CD4-positive, alpha-beta T cell treated with Interleukin-6 for 4 hours (primary cell): ENCODE measurements around the gene HLA-DRA.
"Not testable (repeated sequence)": the region's sequence is repeated elsewhere in the genome, so short reads cannot be mapped to it uniquely, and the experiment has no call there.

Source experiments
- DNase-seq: peaks from one replicate; pipeline ENCODE4 v3.0.0-alpha.2; 2020; ENCODE audit warnings: mixed read lengths

Gene HLA-DRA

DNA sequence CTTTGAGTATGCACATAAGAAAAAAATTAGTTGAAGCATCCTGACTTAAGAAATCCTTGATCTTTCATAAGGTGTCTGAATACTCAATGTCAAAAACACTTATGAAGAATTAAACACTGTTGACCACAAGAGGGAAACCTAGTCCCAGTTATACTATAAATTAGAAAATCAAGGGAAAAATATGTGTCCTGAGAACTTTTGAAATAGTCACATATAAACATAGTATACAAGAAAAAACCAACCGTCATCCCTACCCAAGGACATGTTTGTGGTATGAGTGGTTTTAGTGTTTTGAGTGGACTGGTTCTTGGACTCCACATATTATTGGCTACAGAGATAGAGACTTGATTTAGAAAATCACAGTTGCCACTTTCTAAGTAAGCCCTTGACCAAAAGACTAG lies 7.6 kb upstream of the HLA-DRA start:
- no peak for DNase-seq

DNA sequence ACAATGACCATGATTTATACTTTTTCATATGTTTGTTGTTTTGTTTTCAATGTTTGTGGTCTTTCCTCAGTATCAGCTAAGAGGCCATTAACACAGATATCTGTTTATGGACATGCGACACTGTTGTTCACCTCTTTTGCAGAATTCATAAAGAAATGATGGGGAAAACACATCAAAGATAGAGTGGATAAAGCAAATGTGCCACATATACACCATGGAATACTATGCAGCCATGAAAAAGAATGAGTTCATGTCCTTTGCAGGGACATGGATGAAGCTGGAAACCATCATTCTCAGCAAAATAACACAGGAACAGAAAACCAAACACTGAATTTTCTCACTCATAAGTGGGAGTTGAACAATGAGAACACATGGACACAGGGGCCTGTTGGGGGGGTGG lies 5.7 kb upstream of the HLA-DRA start:
- DNase-seq, result not testable (repeated sequence)

DNA sequence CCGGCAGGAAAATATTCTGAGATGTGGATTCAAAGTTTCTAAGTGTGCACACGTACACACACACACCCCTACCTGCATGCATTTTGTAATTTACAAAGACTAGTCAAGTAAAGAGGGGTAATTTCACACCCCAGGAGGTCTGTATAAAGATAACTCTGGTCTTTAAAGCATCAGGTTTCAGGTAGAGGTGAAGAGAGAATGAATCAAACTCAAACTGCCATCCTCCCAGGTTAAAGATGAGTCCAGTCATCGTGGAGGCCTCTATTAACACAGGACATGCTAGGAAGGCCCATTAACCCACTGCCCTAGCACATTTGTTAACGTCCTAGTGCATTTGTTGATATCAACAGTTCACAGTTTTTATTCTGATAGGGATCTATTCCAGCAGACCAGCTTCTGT lies 3.5 kb upstream of the HLA-DRA start:
- DNase-seq, result no peak

DNA sequence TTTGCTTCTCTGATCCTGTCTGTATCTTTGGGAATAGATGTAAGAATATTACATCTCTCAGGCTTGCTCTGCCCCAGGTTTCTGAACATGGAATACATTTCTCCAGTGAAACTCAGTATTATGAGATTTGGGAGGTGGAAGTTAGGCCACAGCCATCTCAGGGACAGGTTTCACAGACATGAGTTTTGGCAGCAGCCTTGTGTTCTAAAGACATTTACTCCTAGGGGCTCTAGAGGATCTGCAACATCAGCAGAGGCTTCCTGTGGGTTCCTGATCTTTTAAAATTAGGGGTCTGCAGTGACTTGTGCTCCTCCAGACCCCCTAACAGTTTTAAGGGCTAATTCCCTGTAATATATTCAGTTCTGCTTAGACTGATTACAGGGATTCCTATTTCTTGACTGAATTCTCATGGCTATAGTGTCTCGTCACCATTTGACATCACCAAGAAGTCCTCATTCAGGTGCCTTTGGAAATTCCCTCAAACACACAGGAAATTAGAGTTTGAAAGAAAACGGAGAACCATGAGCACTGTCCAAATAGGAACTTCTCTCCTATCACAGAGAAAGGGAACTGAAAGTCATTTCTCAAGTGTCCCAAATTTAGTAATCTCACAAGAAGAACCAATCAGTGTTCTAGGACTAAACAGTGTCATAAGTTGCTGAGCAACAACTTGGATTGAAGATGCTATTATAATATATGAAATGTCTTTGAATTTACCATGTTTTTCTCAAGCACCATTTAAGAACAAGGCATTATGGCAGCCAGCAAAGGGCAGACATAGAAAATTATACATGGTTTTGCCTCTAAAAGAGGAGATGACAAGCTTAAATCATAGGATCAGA lies 2.5 kb upstream of the HLA-DRA start:
- no peak for DNase-seq

DNA sequence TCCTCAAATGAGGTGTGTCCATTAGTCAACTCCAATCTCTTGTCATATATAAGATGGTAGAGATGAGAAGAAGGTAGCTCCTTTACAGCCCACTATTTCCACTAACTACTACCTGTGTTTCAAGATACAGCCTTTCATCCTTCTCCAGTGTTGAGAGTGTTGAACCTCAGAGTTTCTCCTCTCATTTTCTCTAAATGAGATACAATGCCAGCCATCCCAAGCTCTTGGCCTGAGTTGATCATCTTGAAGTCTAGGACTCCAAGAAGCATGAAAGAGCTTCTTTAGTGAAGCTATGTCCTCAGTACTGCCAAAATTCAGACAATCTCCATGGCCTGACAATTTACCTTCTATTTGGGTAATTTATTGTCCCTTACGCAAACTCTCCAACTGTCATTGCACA lies 548 bp upstream of the HLA-DRA start:
- no peak for DNase-seq

DNA sequence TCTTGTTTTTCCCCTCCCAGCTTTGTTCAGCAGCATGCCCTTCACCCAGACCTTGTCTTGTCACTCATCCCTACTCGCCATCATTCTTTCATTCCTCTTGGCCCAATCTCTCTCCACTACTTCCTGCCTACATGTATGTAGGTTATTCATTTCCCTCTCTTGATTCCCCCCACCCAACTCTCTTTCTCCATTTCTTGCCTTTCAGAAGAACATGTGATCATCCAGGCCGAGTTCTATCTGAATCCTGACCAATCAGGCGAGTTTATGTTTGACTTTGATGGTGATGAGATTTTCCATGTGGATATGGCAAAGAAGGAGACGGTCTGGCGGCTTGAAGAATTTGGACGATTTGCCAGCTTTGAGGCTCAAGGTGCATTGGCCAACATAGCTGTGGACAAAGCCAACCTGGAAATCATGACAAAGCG lies 2.6 kb downstream of the HLA-DRA start:
- DNase-seq, result no peak

DNA sequence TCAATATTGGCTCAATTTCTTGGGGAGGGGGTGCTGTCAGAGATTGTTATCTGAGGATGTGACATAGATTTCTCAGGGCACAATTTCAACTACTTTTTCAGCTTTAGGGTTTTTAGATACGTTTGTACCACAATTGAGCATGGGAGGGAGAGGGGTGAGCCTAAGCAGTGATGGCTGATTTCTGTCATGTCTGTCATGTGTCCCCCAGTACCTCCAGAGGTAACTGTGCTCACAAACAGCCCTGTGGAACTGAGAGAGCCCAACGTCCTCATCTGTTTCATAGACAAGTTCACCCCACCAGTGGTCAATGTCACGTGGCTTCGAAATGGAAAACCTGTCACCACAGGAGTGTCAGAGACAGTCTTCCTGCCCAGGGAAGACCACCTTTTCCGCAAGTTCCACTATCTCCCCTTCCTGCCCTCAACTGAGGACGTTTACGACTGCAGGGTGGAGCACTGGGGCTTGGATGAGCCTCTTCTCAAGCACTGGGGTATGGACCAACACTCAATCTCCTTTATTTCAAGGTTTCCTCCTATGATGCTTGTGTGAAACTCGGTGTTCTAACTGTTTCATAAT lies 3.4 kb downstream of the HLA-DRA start:
- no peak for DNase-seq

DNA sequence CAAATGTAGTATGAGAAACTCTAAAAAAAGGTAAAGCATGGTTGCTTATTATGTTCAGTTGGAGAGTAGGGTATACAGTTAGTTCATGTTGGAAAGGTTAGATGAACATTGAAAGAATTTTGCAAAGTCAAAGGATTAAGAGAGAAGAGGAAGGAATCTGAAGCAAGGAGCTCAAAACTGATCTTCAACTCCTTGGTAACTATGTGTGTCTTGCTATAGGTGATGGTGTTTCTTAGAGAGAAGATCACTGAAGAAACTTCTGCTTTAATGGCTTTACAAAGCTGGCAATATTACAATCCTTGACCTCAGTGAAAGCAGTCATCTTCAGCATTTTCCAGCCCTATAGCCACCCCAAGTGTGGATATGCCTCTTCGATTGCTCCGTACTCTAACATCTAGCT lies 4.7 kb downstream of the HLA-DRA start:
- no peak for DNase-seq

DNA sequence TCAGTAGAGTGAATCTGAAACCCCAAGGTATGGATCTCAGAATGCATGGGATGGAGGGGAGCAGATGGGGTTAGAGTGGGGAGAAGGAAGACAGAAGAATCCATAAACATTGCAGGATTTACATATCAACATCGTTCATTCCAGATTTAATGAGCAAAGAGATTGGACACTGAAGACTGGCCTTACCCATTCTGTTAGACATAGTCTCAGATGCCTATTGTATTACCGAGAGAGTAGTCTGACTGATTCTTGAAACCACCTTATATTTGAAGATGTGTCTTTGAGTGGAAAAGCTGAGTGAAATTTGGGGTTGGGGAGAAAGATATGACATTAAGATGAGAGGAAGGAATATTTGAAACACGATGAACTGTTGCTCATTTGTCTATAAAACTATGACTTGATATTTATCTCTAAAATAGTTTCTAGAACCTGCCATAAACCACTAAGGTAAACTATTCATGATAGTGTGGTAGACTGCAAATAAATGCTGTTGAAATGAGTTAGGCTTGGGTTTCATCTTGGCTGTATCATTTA lies 5.7 kb downstream of the HLA-DRA start:
- no peak for DNase-seq

DNA sequence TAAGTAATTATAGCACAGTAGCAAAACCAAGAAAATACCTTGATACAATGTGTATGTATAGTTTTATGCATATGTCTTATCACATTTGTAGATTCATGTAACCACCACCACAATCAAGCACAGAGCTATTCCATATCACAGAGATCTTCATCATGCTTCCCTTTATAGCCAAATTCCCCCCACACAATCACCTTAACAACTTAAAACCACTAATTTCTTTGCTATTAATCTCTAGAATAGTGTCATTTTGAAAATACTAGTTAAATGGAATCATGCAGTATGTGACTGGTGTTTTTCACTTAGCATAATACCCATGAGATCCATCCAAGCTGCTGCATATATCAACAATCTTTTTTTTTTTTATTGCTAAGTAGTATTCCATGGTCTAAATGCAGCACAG lies 8.2 kb downstream of the HLA-DRA start:
- no peak for DNase-seq

DNA sequence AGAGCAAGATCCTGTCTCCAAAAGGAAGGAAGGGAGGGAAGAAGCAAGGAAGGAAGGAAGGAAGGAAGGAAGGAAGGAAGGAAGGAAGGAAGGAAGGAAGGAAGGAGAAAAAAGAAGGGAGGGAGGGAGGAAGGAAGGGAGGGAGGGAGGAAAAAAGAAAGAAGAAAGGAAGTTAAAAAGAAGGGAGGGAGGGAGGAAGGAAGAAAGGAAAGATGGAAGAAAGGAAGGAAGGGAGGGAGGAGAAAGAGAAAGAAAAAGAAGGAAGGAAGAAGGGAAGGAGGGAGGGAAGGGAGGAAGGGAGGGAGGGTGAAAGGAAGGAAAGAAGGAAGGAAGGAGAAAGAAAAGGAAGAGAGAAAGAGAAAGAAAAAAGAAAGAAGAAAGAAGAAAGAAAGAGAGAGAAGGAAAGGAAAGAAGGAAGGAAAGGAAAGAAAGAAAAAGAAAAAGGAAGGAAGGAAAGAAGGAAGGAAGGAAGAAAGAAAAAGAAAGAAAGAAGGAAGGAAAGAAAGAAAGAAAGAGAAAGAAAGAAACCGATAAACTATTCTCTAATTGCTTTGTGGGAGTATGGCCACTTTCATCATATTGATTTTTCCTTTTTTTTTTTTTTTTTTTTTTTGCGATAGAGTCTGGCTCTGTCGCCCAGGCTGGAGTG lies 9.5 kb downstream of the HLA-DRA start:
- DNase-seq, result no peak

DNA sequence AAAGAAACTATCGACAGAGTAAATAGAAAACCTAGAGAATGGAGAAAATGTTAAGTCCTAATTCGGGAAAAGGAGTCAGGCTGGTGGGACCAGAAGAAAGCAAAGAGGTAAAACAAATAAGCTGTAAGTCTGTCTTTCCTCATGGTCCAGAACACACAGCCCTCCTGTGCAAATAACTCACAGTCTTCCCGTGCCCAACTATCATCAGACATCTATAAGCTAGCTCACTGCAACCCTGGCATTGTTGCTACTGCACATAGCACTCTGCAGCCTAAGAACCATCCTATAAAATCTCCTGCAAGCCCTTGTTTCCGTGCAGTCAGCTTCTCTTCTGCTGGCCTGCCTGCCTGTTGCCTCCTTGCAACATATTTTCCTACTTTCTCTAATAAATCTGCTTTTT lies 17.4 kb downstream of the HLA-DRA start:
- DNase-seq, result no peak

DNA sequence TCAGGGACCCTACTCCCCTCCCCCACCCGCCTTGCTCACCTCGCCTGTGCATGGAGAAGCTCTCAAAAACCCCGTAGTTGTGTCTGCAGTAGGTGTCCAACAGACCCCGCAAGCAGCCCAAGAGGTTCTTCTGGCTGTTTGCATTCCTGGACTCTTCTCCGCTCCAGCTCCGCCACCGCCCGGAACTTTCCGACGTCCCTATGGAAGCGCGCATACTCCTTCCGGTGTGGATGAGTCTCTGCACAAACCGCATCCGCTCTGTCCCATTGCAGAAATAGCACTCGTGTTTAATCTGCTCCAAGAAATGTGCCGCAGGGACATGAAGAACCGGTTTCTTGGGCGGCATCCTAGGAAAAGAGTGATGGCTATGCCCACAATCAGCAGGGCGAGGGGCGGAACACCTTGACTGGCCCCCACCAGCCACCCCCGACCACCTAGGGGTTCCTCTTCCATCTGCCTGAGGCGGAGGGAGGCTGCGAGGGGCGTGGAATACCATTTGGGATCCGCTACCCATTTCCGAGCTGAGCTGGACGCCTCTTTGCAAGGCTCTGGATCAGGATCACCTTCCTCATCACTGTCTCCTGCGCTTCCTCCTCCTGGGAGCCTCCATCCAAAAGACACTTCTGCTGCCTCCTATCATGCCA lies 20.2 kb downstream of the HLA-DRA start:
- DNase-seq, result no peak

DNA sequence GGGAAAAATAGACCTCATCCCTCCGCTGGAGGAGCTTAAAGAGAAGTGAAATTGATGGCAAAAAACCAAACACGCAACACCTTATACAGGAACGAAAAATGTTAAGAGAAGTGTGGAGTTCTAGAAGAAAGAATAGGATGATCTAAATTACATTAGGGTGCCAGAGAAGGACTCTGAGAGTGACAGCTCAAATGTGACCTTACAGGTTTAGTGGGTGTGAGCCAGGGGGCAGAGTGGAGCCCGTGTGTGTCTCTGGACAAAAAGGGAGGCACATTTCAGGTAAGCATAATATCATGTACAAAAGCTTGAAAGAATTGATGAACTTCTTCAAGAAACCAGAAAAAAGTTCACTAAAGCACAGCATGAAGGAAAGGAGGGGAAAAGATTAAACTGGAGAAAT lies 20.8 kb downstream of the HLA-DRA start:
- peak; percentile 2 for DNase-seq

DNA sequence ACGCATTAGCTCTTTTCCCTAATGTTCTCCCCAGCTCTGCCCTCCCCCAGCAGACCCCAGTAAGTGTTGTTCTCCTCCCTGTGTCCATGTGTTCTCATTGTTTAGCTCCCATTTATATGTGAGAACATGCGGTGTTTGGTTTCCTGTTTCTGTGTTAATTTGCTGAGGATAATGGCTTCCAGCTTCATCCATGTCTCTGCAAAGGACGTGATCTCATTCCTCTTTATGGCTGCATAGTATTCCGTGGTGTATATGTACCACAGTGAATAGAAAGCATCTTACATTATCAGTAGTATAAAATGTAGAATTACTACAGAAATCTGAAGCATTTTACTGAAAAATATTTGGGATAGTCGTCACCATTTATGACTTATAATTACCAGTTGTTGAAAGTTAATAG lies 21.8 kb downstream of the HLA-DRA start:
- DNase-seq, result no peak

DNA sequence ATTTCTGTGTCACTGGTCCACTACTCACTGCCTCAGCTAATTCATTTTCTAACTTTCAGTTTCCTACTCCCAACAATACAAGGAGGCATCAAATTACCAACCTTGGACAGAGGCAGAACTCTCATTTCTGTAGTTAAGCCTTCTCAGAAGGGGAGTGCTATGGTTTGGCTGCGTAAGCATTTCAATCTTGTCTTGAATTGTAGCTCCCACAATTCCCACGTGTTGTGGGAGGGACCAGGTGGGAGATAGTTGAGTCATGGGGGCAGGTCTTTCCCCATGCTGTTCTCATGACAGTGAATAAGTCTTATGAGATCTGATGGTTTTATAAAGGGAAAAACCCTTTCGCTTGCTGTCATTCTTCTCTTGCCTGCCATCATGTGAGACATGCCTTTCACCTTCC lies 22.9 kb downstream of the HLA-DRA start:
- no peak for DNase-seq

DNA sequence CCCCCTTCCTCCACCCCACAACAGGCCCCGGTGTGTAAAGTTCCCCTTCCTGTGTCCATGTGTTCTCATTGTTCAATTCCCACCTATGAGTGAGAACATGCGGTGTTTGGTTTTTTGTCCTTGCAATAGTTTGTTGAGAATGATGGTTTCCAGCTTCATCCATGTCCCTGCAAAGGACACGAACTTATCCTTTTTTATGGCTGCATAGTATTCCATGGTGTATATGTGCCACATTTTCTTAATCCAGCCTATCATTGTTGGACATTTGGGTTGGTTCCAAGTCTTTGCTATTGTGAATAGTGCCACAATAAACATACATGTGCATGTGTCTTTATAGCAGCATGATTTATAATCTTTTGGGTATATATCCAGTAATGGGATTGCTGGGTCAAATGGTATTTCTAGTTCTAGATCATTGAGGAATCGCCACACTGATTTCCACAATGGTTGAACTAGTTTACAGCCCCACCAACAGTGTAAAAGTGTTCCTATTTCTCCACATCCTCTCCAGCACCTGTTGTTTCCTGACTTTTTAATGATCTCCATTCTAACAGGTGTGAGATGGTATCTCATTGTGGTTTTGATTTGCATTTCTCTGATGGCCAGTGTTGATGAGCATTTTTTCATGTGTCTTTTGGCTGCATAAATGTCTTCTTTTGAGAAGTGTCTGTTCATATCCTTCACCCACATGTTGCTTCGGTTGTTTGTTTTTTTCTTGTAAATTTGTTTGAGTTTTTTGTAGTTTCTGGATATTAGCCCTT lies 28.2 kb downstream of the HLA-DRA start:
- DNase-seq, result not testable (repeated sequence)

DNA sequence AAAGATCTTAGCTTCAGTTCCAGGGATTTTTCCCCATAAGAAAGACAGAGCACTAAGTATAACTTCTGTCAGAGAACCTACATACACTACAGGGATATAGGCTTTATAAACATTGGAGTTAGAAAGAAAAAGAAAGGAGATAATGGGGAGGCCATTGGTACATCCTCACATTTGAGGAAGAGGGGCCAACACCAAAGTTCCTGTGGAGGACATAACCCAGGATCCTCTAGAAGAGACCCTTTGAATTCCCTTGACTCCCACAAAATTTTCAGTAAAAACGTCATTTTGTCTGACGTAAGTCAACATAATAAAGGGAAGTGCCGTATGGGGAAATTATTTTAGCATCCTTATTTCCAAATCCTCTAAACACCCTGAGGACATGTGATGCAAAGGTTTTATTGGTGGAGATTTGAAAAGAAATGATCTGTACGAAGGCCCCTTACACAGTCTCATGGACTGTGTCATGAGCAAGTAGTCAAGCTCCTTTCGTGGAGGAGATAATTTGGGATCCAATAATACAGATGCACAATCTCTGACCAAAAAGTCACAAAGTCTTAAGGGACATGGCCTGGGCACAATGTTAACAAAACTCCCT lies 33.2 kb downstream of the HLA-DRA start:
- no peak for DNase-seq

DNA sequence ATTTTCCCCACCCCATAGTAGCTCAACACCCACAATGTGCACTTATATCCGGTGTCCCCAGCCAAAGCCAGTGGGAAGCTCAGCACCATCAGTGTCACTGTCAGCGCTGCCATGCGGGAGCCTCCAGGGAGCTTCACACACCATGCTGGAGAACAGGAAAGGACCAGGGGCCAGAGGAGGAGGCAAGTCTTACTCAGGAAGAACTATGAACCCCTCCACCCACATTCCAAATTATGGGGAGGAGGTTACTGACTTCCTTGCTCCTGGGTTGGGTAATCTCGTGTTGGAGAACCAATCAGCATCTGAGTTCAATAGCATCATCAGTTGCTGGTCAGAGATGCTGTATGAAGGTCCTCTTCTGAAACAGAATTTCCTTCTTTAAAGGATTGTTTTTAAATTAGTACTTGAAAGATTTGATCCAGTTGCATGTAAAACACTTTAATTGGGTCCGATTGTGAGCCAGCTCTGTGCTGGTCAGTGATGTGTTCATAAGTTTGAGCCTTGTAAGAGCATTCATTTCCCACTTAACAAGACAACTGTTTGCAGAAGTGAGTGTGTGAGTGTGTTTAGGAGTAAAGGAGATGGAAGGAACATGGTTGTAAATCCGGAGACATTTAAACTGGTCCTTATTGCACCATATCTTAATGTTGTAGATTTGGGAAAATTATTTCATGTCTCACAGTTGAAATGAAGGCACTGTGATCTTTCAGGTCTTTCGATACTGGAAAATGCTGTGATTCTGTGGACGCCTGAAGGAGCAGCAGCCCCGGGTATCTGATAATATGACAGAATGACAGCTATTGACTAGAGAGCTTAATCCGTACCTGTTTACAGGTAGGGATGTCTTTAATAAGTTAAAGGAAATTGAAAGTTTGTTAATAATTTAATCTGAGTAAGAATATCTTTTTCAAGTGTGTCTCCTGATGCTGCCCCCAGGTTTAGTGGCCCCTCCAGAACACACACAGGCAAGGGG lies 34.0 kb downstream of the HLA-DRA start:
- not testable (repeated sequence) for DNase-seq

DNA sequence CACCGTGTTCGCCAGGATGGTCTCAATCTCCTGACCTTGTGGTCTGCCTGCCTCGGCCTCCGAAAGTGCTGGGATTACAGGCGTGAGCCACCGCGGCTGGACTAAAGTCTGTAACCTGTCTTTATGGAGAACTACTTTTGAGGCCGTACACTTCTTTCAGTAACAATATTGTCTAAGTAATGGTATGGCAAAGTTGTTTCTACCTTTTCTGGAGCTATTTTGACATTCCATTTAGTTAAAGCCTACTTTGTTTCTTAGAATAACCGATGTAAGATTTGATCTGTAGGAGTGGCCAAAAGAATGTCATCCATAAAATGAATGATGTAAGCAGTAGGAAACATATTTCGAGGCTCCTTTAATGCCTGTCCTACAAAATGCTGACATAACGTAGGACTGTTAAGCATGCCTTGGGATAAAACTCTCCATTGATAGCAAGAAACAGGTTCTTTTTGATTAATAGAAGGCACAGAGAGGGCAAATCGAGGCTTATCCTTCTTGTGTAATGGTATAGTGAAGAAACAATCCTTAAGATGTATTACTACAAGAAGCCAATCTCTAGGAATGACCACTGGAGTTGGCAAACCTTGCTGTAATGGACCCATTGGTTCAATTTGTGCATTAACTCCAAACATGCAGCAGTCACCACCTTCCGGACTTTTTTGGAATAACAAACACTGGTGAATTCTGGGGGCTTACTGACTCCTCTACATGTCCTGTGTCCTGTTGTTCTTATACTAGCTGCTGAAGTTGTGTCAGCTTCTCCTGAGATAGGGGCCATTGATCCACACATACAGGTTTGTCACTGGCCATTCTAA lies 35.9 kb downstream of the HLA-DRA start:
- DNase-seq, result no peak
